ENCODE data around the gene PTPRK.

The PTPRK gene

DNA sequence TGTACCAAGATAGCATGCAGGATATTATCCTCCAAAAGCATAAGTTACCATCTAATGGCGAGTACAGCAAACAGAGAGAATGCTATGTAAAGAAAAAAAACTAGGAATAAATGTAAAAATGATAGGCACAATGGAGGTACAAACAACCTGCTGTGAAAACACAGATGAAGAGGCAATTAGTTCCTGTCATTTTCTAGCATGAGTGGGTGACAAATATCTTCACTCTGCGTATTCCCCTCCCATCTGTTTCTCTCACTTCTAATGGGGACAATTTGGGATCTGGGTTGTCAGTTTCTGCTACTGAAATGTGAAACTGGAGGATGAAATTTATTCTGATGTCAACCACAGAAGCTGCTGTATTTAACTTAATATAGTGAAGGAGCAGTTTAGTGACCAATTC is 11.7 kb upstream of the PTPRK start:
- Histone ChIP-seq H3K4me3 (ENCODE audit: low read depth in 1 of 5, low read length in 5 of 5) (no peak overlapping the region), H3K27ac (ENCODE audit: low read depth, low read length) (no peak overlapping the region), H3K27me3 (ENCODE audit: control insufficient read depth in 5 of 5, insufficient read depth in 4 of 5, low read length in 5 of 5) (peaks cover 0 to 3% (median 0%) of the 10 kb centered on the region in 5 donors), H3K9ac (ENCODE audit: low read length in 5 of 5) (no peak overlapping the region), H3K4me1 (ENCODE audit: control insufficient read depth in 5 of 5, insufficient read depth in 5 of 5, low read length in 5 of 5) (no peaks in the 10 kb centered on the region), H3K36me3 (ENCODE audit: control insufficient read depth in 5 of 5, insufficient read depth in 5 of 5, low read length in 5 of 5) (no peaks in the 10 kb centered on the region), H3K9me3 (ENCODE audit: control insufficient read depth in 5 of 5, low read length in 5 of 5) (no peaks in the 10 kb centered on the region)

DNA sequence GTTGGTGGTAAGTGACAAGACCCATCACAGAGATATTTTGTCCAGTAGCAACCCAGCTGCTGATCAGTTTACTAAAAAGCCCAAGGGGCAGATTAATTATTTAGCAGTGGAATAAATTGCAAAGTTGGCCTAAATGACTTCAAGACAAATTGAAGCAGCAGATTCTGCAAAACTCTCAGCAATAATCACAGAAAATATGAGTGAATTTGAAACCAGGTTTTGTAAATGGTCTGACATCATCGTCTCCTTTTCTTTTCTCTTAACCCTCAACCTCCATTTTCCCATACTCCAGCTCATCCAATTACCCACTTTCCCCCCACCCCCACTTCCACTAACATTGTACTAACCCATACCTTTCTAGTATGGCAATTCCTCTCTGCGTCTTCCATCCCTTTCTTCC is 11.3 kb upstream of the PTPRK start:
- Histone ChIP-seq H3K27ac (ENCODE audit: low read depth, low read length) (no peak overlapping the region), H3K4me3 (ENCODE audit: low read depth in 1 of 5, low read length in 5 of 5) (no peak overlapping the region), H3K9me3 (ENCODE audit: control insufficient read depth in 5 of 5, low read length in 5 of 5) (no peaks in the 10 kb centered on the region), H3K9ac (ENCODE audit: low read length in 5 of 5) (no peak overlapping the region), H3K36me3 (ENCODE audit: control insufficient read depth in 5 of 5, insufficient read depth in 5 of 5, low read length in 5 of 5) (no peaks in the 10 kb centered on the region), H3K4me1 (ENCODE audit: control insufficient read depth in 5 of 5, insufficient read depth in 5 of 5, low read length in 5 of 5) (no peaks in the 10 kb centered on the region), H3K27me3 (ENCODE audit: control insufficient read depth in 5 of 5, insufficient read depth in 4 of 5, low read length in 5 of 5) (peaks cover 0 to 3% (median 0%) of the 10 kb centered on the region in 5 donors)

DNA sequence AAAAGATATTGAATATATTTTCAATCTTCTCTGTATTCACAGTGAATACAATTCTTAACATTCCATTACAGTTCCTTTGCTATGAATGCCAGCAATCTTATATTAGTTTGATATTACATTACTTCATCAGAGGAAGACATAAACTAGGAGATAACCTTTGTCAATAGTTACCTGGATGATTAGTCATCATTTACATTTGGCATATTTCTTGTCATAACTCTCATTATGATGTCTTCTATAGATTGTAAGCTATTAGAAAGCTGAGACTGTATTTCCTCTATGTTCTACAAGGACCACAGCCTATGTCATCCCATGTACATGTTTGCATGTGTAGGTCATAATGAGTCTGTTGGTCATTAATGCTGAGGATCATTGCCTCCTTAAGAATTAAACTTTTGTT is 7.8 kb upstream of the PTPRK start:
- Histone ChIP-seq H3K36me3 (ENCODE audit: control insufficient read depth in 5 of 5, insufficient read depth in 5 of 5, low read length in 5 of 5) (no peaks in the 10 kb centered on the region), H3K9ac (ENCODE audit: low read length in 5 of 5) (no peak overlapping the region), H3K4me3 (ENCODE audit: low read depth in 1 of 5, low read length in 5 of 5) (no peak overlapping the region), H3K27me3 (ENCODE audit: control insufficient read depth in 5 of 5, insufficient read depth in 4 of 5, low read length in 5 of 5) (peaks cover 0 to 3% (median 0%) of the 10 kb centered on the region in 5 donors), H3K27ac (ENCODE audit: low read depth, low read length) (no peak overlapping the region), H3K4me1 (ENCODE audit: control insufficient read depth in 5 of 5, insufficient read depth in 5 of 5, low read length in 5 of 5) (no peaks in the 10 kb centered on the region), H3K9me3 (ENCODE audit: control insufficient read depth in 5 of 5, low read length in 5 of 5) (no peaks in the 10 kb centered on the region)

DNA sequence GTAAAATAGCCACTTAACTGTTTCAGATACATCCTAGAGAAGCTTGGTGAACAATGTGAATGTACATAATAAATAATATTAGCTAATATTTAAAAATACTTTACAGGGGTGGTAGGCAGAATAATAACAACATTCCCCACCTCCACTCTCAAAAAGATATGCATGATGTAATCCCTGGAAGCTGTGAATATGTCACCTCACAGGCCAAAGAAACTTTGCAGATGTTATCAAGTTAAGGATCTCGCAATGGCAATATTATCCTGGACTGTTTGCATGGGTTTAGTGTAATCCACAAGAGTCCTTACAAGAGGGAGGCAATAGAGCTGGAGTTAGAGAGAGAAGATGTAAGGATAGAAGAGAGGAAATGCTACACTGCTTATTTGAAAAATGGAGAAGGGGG is 7.0 kb upstream of the PTPRK start:
- Histone ChIP-seq H3K36me3 (ENCODE audit: control insufficient read depth in 5 of 5, insufficient read depth in 5 of 5, low read length in 5 of 5) (no peaks in the 10 kb centered on the region), H3K27ac (ENCODE audit: low read depth, low read length) (no peak overlapping the region), H3K9me3 (ENCODE audit: control insufficient read depth in 5 of 5, low read length in 5 of 5) (no peaks in the 10 kb centered on the region), H3K27me3 (ENCODE audit: control insufficient read depth in 5 of 5, insufficient read depth in 4 of 5, low read length in 5 of 5) (peaks cover 0 to 2% (median 0%) of the 10 kb centered on the region in 5 donors), H3K4me1 (ENCODE audit: control insufficient read depth in 5 of 5, insufficient read depth in 5 of 5, low read length in 5 of 5) (no peaks in the 10 kb centered on the region), H3K4me3 (ENCODE audit: low read depth in 1 of 5, low read length in 5 of 5) (no peak overlapping the region), H3K9ac (ENCODE audit: low read length in 5 of 5) (no peak overlapping the region)

DNA sequence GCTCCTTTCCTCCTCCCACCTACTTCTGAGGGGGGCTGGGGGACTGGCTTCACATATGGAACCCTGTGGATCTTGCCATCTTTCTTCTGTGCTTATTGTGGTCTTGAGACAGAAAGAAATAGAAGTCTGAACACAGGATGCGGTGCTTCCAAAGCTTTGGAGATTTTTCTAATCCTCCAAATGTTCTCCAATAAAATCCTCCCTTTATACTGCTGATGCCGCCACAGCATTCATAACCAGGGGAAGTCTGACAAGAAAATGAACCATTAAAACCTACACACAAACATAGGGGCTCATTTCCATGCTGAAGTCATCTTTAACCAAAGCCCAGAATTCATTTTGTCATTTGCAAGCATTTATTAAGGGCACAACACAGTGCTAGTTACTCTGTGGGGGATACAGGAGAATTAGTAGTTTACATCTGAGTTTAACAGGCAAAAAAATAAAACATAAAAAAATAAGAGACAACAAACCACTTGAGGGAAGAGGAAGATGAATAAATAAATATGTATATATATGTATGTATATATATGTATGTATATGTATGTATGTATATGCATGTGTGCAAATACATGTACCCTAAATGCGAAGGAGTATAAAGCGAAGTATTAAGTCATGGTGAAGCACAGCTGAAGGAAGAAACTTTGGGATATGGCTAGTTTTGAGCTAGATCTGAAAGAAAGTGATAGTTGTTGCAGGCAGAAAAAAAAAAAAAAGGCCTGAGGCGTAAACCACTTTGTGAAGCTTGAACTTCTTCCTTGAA is 5.9 kb upstream of the PTPRK start:
- H3K4me3 ChIP-seq (ENCODE audit: low read depth in 1 of 5, low read length in 5 of 5), result no peak overlapping the region
- H3K9ac ChIP-seq (ENCODE audit: low read length in 5 of 5), result no peak overlapping the region
- H3K27me3 ChIP-seq (ENCODE audit: control insufficient read depth in 5 of 5, insufficient read depth in 4 of 5, low read length in 5 of 5), result no peaks in the 10 kb centered on the region
- no peaks in the 10 kb centered on the region for H3K9me3 ChIP-seq (ENCODE audit: control insufficient read depth in 5 of 5, low read length in 5 of 5)
- no peak overlapping the region for H3K27ac ChIP-seq (ENCODE audit: low read depth, low read length)
- peaks cover 0 to under 1% (median 0%) of the 10 kb centered on the region in 5 donors for H3K4me1 ChIP-seq (ENCODE audit: control insufficient read depth in 5 of 5, insufficient read depth in 5 of 5, low read length in 5 of 5)
- no peaks in the 10 kb centered on the region for H3K36me3 ChIP-seq (ENCODE audit: control insufficient read depth in 5 of 5, insufficient read depth in 5 of 5, low read length in 5 of 5)

DNA sequence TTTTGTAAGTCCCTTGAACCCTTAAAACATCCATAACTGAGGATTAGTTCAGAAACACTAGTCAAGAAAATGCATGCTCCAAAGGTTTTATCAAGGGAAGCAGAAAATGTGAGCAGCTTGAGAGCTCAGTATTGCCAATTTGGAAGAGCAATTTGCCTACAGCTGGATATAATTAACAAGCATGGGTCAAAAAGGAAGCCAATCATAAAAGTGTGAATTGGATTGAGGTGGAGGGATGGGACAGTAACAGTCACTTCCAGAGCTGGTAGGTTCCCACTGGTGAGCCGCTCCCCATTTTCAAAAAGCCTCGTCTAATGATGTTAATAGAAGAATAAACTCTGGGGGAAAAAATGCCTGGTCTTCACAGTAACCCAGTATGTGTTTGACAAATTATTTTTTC is 5.0 kb upstream of the PTPRK start:
- H3K9me3 ChIP-seq (ENCODE audit: control insufficient read depth in 5 of 5, low read length in 5 of 5), result no peaks in the 10 kb centered on the region
- no peak overlapping the region for H3K4me3 ChIP-seq (ENCODE audit: low read depth in 1 of 5, low read length in 5 of 5)
- H3K27me3 ChIP-seq (ENCODE audit: control insufficient read depth in 5 of 5, insufficient read depth in 4 of 5, low read length in 5 of 5), result no peaks in the 10 kb centered on the region
- no peaks in the 10 kb centered on the region for H3K36me3 ChIP-seq (ENCODE audit: control insufficient read depth in 5 of 5, insufficient read depth in 5 of 5, low read length in 5 of 5)
- H3K4me1 ChIP-seq (ENCODE audit: control insufficient read depth in 5 of 5, insufficient read depth in 5 of 5, low read length in 5 of 5), result peaks cover 0 to 6% (median 3%) of the 10 kb centered on the region in 5 donors
- H3K9ac ChIP-seq (ENCODE audit: low read length in 5 of 5), result no peak overlapping the region
- no peak overlapping the region for H3K27ac ChIP-seq (ENCODE audit: low read depth, low read length)

DNA sequence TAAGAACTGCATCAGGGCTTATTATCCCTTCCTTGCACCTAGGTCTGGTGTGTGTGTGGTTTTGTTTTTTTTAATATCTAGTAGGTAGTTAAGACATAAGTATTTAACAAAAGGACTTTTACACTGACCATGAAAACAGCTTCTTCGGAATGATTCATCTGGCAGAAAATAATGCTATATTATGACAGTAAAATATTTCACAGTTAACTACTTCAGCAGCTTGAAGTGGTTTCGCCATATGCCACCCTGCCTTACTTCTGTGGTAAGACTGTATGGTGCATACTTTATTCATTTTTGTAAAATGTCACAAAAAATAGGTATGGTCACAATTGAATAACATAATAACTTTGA is 858 bp upstream of the PTPRK start:
- Histone ChIP-seq H3K27ac (ENCODE audit: low read depth, low read length) (peak overlapping the region; percentile 93), H3K27me3 (ENCODE audit: control insufficient read depth in 5 of 5, insufficient read depth in 4 of 5, low read length in 5 of 5) (no peaks in the 10 kb centered on the region), H3K4me1 (ENCODE audit: control insufficient read depth in 5 of 5, insufficient read depth in 5 of 5, low read length in 5 of 5) (peaks cover 0 to 26% (median 17%) of the 10 kb centered on the region in 5 donors), H3K9me3 (ENCODE audit: control insufficient read depth in 5 of 5, low read length in 5 of 5) (no peaks in the 10 kb centered on the region), H3K9ac (ENCODE audit: low read length in 5 of 5) (peak overlapping the region; percentile 59 to 90 (median 81)), H3K36me3 (ENCODE audit: control insufficient read depth in 5 of 5, insufficient read depth in 5 of 5, low read length in 5 of 5) (no peaks in the 10 kb centered on the region), H3K4me3 (ENCODE audit: low read depth in 1 of 5, low read length in 5 of 5) (peak overlapping the region; percentile 63 to 95 (median 79))

DNA sequence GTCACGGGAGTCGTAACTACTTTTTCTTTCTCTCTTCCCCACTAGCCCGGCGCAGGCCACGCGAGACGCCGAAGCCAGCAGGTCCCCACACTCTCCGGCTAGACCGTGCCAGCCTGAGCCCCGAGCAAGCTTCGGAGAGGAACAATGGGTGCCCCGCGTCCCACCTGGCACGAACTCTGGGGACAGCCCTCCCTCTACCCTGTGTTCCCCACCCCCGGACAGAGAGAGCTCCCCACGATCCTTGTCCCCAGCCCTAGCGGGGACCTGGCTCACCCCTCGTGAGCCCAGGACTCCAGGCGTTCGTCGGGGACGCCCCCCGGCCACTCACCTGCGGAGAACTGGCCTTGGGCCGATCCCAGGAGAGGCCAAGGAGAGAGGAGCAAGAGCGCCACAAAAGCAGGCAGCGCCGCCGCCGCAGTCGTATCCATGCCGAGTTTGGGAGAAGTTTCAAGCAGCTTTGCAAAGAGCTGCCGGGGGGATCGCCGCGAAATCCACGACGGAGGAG is 416 bp downstream of the PTPRK start:
- Histone ChIP-seq H3K27ac (ENCODE audit: low read depth, low read length) (peak overlapping the region; percentile 92), H3K9ac (ENCODE audit: low read length in 5 of 5) (peak overlapping the region; percentile 66 to 98 (median 79)), H3K4me3 (ENCODE audit: low read depth in 1 of 5, low read length in 5 of 5) (peak overlapping the region; percentile 77 to 95 (median 84)), H3K36me3 (ENCODE audit: control insufficient read depth in 5 of 5, insufficient read depth in 5 of 5, low read length in 5 of 5) (no peaks in the 10 kb centered on the region), H3K27me3 (ENCODE audit: control insufficient read depth in 5 of 5, insufficient read depth in 4 of 5, low read length in 5 of 5) (no peaks in the 10 kb centered on the region), H3K9me3 (ENCODE audit: control insufficient read depth in 5 of 5, low read length in 5 of 5) (no peaks in the 10 kb centered on the region), H3K4me1 (ENCODE audit: control insufficient read depth in 5 of 5, insufficient read depth in 5 of 5, low read length in 5 of 5) (peaks cover 0 to 26% (median 17%) of the 10 kb centered on the region in 5 donors)

DNA sequence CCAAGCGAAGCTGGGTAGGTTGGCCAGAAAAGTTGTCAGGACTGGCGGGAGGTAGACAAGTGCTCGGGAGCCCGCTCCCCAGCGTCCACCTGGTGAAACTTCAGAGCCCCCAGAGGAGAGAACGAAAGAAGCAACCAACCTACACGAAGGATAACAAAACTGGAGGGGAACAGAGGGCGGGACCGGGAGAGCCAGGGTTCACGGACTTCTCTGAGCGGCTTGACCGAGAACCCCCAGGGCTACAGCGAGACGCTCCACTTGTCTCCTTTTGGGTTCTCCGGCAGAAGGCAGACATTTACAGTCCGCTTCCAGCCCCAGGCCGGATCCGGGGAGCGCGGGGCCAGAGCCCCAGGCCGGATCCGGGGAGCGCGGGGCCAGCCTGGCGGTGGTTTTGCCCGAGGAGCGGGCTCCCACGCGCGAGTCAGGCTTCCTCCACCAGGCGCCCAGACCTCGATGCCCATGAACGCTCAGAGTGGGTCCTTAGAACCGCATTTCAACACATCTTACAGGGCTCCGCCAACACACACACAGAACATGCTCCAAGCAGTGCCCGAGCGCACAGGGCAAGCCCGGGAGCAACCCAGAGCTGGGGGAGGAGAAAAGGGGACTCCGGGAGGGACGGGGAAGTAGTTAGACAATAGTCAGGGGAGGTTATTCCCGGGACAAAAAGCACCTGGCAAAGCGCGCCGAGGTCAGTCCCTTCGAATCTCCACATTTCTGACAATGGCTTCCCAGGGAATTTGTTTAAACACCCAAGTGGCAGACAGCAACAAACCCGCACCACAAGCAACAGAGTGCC is 1.1 kb downstream of the PTPRK start:
- no peaks in the 10 kb centered on the region for H3K9me3 ChIP-seq (ENCODE audit: control insufficient read depth in 5 of 5, low read length in 5 of 5)
- peaks cover 0 to 26% (median 17%) of the 10 kb centered on the region in 5 donors for H3K4me1 ChIP-seq (ENCODE audit: control insufficient read depth in 5 of 5, insufficient read depth in 5 of 5, low read length in 5 of 5)
- no peaks in the 10 kb centered on the region for H3K36me3 ChIP-seq (ENCODE audit: control insufficient read depth in 5 of 5, insufficient read depth in 5 of 5, low read length in 5 of 5)
- H3K27me3 ChIP-seq (ENCODE audit: control insufficient read depth in 5 of 5, insufficient read depth in 4 of 5, low read length in 5 of 5), result no peaks in the 10 kb centered on the region
- H3K9ac ChIP-seq (ENCODE audit: low read length in 5 of 5), result peak overlapping the region; percentile 66 to 98 (median 79)
- H3K27ac ChIP-seq (ENCODE audit: low read depth, low read length), result peak overlapping the region; percentile 92
- peak overlapping the region; percentile 77 to 95 (median 84) for H3K4me3 ChIP-seq (ENCODE audit: low read depth in 1 of 5, low read length in 5 of 5)

Measured in subcutaneous abdominal adipose tissue (tissue), 5 donors.